K562 (cell line): Measurements from ENCODE around the gene INPP5D.

ENCODE experiments used
- ELF1 ChIP-seq: fragments of 200-800 bp; sonication (Bioruptor generic); IDR thresholded peaks from 2 replicates; pipeline ENCODE4 v1.6.1; 2016; ENCODE audit warnings: missing genetic modification characterization, missing compliant biosample characterization
- TF ChIP-seq, protein P1 (sequence below), 3 experiments: IDR thresholded peaks in 2 of 3; conservative IDR thresholded peaks in 1 of 3; 2 replicates each; pipeline ENCODE4 v1.5.1; 2011 to 2012; ENCODE audit warnings: low read length in 3 of 3, mild to moderate bottlenecking in 3 of 3, control low read depth in 2 of 3, improper control_type of control experiment in 1 of 3, inconsistent platforms in 1 of 3, low read depth in 1 of 3, mixed read lengths in 1 of 3, moderate library complexity in 1 of 3; ENCODE audit not compliant: insufficient read depth in 2 of 3

DNA sequence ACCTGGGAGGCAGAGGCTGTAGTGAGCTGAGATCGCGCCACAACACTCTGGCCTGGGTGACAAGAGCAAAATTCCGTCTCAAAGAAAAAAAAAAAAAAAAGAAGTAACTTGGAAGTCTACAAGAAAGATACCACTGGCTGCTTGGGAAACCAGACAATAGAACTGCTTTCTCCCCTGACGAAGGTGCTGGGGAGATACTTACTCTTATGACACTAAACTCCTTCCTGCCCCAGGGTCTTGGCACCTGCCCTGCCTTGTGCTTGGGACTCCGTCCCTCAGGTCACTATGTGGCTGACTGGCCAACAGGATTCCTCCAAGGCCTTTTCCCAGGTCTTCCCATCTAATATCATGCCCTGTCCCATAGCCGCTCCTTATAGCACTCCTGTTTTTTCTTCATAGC, 30.7 kb downstream of the INPP5D start:
- TF ChIP-seq ELF1: no peak
- TF ChIP-seq, protein P1, sequence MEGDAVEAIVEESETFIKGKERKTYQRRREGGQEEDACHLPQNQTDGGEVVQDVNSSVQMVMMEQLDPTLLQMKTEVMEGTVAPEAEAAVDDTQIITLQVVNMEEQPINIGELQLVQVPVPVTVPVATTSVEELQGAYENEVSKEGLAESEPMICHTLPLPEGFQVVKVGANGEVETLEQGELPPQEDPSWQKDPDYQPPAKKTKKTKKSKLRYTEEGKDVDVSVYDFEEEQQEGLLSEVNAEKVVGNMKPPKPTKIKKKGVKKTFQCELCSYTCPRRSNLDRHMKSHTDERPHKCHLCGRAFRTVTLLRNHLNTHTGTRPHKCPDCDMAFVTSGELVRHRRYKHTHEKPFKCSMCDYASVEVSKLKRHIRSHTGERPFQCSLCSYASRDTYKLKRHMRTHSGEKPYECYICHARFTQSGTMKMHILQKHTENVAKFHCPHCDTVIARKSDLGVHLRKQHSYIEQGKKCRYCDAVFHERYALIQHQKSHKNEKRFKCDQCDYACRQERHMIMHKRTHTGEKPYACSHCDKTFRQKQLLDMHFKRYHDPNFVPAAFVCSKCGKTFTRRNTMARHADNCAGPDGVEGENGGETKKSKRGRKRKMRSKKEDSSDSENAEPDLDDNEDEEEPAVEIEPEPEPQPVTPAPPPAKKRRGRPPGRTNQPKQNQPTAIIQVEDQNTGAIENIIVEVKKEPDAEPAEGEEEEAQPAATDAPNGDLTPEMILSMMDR (IDR thresholded peaks at IDR 0.05 in 2 of 3, conservative IDR thresholded peaks at IDR 0.05 in 1 of 3; ENCODE audit: insufficient read depth in 2 of 3, low read depth in 1 of 3, low read length in 3 of 3): no peak
